OCI-LY3 (cell line): ENCODE data around the gene DNA2.

Source experiments
- EZH2phosphoT487 ChIP-seq: fragments of 200-600 bp; shearing (Covaris generic); IDR thresholded peaks from 2 replicates; pipeline ENCODE4 v1.6.1; 2018; ENCODE audit warnings: antibody characterized with exemption, mixed run types, low read depth
- TF ChIP-seq, protein P1 (sequence below): fragments of 200-600, 300-600 bp; sonication (generic); IDR thresholded peaks from 2 replicates; pipeline ENCODE4 v1.5.1; 2014; ENCODE audit warnings: antibody characterized with exemption, low read length, low read depth

DNA sequence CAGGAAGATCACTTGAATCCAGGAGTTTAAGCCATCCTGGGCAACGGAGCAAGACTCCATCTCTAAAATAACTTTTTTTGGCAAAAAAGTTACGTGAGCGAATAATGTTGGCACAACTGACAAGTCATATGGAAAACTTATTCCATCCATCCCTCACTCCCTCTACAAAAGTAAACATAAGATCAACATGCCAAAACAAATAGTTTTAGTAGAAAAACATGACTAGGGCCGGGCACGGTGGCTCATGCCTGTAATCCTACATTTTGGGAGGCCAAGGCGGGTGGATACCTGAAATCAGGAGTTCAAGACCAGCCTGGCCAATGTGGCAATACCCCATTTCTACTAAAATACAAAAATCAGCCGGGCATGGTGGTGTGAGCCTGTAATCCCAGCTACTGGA, 29.9 kb upstream of the DNA2 start:
- TF ChIP-seq, protein P1, sequence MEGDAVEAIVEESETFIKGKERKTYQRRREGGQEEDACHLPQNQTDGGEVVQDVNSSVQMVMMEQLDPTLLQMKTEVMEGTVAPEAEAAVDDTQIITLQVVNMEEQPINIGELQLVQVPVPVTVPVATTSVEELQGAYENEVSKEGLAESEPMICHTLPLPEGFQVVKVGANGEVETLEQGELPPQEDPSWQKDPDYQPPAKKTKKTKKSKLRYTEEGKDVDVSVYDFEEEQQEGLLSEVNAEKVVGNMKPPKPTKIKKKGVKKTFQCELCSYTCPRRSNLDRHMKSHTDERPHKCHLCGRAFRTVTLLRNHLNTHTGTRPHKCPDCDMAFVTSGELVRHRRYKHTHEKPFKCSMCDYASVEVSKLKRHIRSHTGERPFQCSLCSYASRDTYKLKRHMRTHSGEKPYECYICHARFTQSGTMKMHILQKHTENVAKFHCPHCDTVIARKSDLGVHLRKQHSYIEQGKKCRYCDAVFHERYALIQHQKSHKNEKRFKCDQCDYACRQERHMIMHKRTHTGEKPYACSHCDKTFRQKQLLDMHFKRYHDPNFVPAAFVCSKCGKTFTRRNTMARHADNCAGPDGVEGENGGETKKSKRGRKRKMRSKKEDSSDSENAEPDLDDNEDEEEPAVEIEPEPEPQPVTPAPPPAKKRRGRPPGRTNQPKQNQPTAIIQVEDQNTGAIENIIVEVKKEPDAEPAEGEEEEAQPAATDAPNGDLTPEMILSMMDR, result no peak
- no peak for TF ChIP-seq EZH2phosphoT487
